BE2C (cell line): ENCODE results near the gene TMPRSS11A.

Experiments
- DNase-seq: peaks from one replicate; pipeline ENCODE4 v3.0.0-alpha.2; 2020
- H3K27me3 ChIP-seq: fragments of 250-450 bp; sonication (Bioruptor Pico); 2 replicates; pipeline ENCODE4 v1.5.1; 2020; ENCODE audit warnings: mild to moderate bottlenecking
- H3K36me3 ChIP-seq: fragments of 250-450 bp; sonication (Bioruptor Pico); 2 replicates; pipeline ENCODE4 v1.5.1; 2020; ENCODE audit warnings: mild to moderate bottlenecking
- H3K4me1 ChIP-seq: fragments of 250-450 bp; sonication (Bioruptor Pico); 2 replicates; pipeline ENCODE4 v1.5.1; 2020
- H3K4me3 ChIP-seq: 2 replicates; pipeline ENCODE4 v1.5.1; 2011; ENCODE audit warnings: low read depth, low read length
- H3K9me3 ChIP-seq: fragments of 250-450 bp; sonication (Bioruptor Pico); 2 replicates; pipeline ENCODE4 v1.5.1; 2020
- CTCF ChIP-seq: IDR thresholded peaks from 2 replicates; pipeline ENCODE4 v1.5.1; 2012; ENCODE audit warnings: mild to moderate bottlenecking, low read depth, low read length

Gene TMPRSS11A

GRCh38 chr4:67880866-67881610 is 82.3 kb downstream of the TMPRSS11A start:
- Histone ChIP-seq H3K27me3 (no peaks in the 10 kb centered on the region), H3K36me3 (no peaks in the 10 kb centered on the region), H3K4me3 (no peak overlapping the region), H3K9me3 (no peaks in the 10 kb centered on the region), H3K4me1 (no peaks in the 10 kb centered on the region)
- no peak for TF ChIP-seq CTCF
- no peak for DNase-seq

GRCh38 chr4:67879486-67879885 is 83.8 kb downstream of the TMPRSS11A start:
- no peak overlapping the region for H3K4me3 ChIP-seq
- no peak for TF ChIP-seq CTCF
- H3K9me3 ChIP-seq, result no peaks in the 10 kb centered on the region
- no peaks in the 10 kb centered on the region for H3K36me3 ChIP-seq
- H3K27me3 ChIP-seq, result no peaks in the 10 kb centered on the region
- H3K4me1 ChIP-seq, result no peaks in the 10 kb centered on the region
- DNase-seq, result no peak

GRCh38 chr4:67877086-67877485 is 86.2 kb downstream of the TMPRSS11A start:
- H3K27me3 ChIP-seq, result no peaks in the 10 kb centered on the region
- no peaks in the 10 kb centered on the region for H3K36me3 ChIP-seq
- H3K4me3 ChIP-seq, result no peak overlapping the region
- no peaks in the 10 kb centered on the region for H3K4me1 ChIP-seq
- no peaks in the 10 kb centered on the region for H3K9me3 ChIP-seq
- no peak for DNase-seq
- no peak for TF ChIP-seq CTCF

GRCh38 chr4:67874986-67875385 is 88.3 kb downstream of the TMPRSS11A start:
- TF ChIP-seq CTCF, result no peak
- H3K4me3 ChIP-seq, result no peak overlapping the region
- no peaks in the 10 kb centered on the region for H3K36me3 ChIP-seq
- H3K9me3 ChIP-seq, result no peaks in the 10 kb centered on the region
- DNase-seq, result no peak
- no peaks in the 10 kb centered on the region for H3K27me3 ChIP-seq
- no peaks in the 10 kb centered on the region for H3K4me1 ChIP-seq

- Histone ChIP-seq H3K4me1 (no peaks in the 10 kb centered on the region), H3K9me3 (no peaks in the 10 kb centered on the region), H3K27me3 (no peaks in the 10 kb centered on the region), H3K4me3 (no peak overlapping the region), H3K36me3 (no peaks in the 10 kb centered on the region)
- DNase-seq, result no peak
- no peak for TF ChIP-seq CTCF
These were observed 90.2 kb downstream of the TMPRSS11A start for GRCh38 chr4:67873116-67873515.

GRCh38 chr4:67871867-67872266 is 91.4 kb downstream of the TMPRSS11A start:
- no peaks in the 10 kb centered on the region for H3K4me1 ChIP-seq
- H3K36me3 ChIP-seq, result no peaks in the 10 kb centered on the region
- H3K4me3 ChIP-seq, result no peak overlapping the region
- peak; percentile 40 for TF ChIP-seq CTCF
- H3K9me3 ChIP-seq, result no peaks in the 10 kb centered on the region
- no peak for DNase-seq
- H3K27me3 ChIP-seq, result no peaks in the 10 kb centered on the region
